Liver (tissue), 3 donors: Measurements from ENCODE around the gene PPM1N.

Experiments
- ATF3 ChIP-seq: IDR thresholded peaks from 2 replicates; pipeline ENCODE4 v1.6.1; 2016; ENCODE audit warnings: antibody characterized with exemption
- CTCF ChIP-seq: fragments of 150-350 bp; IDR thresholded peaks from 2 replicates; pipeline ENCODE4 v1.5.1; 2017; ENCODE audit warnings: improper control_type of control experiment, low read depth, low read length; ENCODE audit not compliant: missing input control
- FOXA1 ChIP-seq: IDR thresholded peaks from 2 replicates; pipeline ENCODE4 v1.6.1; 2016; ENCODE audit warnings: antibody characterized with exemption
- GABPA ChIP-seq, 2 donors: IDR thresholded peaks in 1 of 2; conservative IDR thresholded peaks in 1 of 2; 2 replicates each; pipeline ENCODE4 v1.6.1; 2016; ENCODE audit warnings: antibody characterized with exemption in 2 of 2, mild to moderate bottlenecking in 1 of 2, moderate library complexity in 1 of 2
- JUND ChIP-seq, 2 donors: IDR thresholded peaks; 2 replicates each; pipeline ENCODE4 v1.6.1; 2016; ENCODE audit warnings: antibody characterized with exemption in 2 of 2
- MAX ChIP-seq: IDR thresholded peaks from 2 replicates; pipeline ENCODE4 v1.6.1; 2016; ENCODE audit warnings: antibody characterized with exemption
- RAD21 ChIP-seq, 2 donors: IDR thresholded peaks; 2 replicates each; pipeline ENCODE4 v1.6.1; 2016; ENCODE audit warnings: antibody characterized with exemption in 2 of 2, mild to moderate bottlenecking in 2 of 2
- REST ChIP-seq: IDR thresholded peaks from 2 replicates; pipeline ENCODE4 v1.6.1; 2016; ENCODE audit warnings: antibody characterized with exemption, mild to moderate bottlenecking
- SP1 ChIP-seq: IDR thresholded peaks from 2 replicates; pipeline ENCODE4 v1.6.1; 2018; ENCODE audit warnings: antibody characterized with exemption, mild to moderate bottlenecking
- YY1 ChIP-seq: IDR thresholded peaks from 2 replicates; pipeline ENCODE4 v1.6.1; 2016; ENCODE audit warnings: antibody characterized with exemption, mild to moderate bottlenecking
- donor health status: healthy.
- donor health status: healthy.

- TF ChIP-seq CTCF, result no peak
- no peak for TF ChIP-seq RAD21 (IDR thresholded peaks at IDR 0.05)
- no peak for TF ChIP-seq MAX
- TF ChIP-seq YY1, result no peak
- no peak for TF ChIP-seq SP1
- no peak for TF ChIP-seq ATF3
- TF ChIP-seq GABPA (IDR thresholded peaks at IDR 0.05 in 1 of 2, conservative IDR thresholded peaks at IDR 0.05 in 1 of 2), result no peak
- no peak for TF ChIP-seq REST
- TF ChIP-seq FOXA1, result no peak
- no peak for TF ChIP-seq JUND (IDR thresholded peaks at IDR 0.05)
Observed at GRCh38 chr19:45547211-45547770, 49.0 kb downstream of the PPM1N start.
